Naive thymus-derived CD4-positive, alpha-beta T cell (primary cell): ENCODE results near the gene DNAI7. TPM values are rescaled to one million over a fixed set of nuclear protein-coding genes. Genes with fewer than 3 reads are reported as not detected.

Experiments
- ATAC-seq: fragments of 150-1000 bp; cut with Tn5 transposase; 2 replicates; pipeline ENCODE4 v1.10.0; 2021; ENCODE audit warnings: mild to moderate bottlenecking, moderate library complexity
- CTCF ChIA-PET: fragments of 350-600 bp; sonication (Branson Sonifier 250); formaldehyde crosslinking; loops from one replicate; lab custom pipeline; 2021; ENCODE audit warnings: antibody characterized with exemption; lab: Charles Lee
- POLR2A ChIA-PET: fragments of 350-600 bp; sonication (Branson Sonifier 250); formaldehyde crosslinking; loops from one replicate; lab custom pipeline; 2021; ENCODE audit warnings: antibody characterized with exemption, inconsistent platforms; lab: Charles Lee
- DNase-seq, 9 donors: peaks; one replicate each; pipeline versions ENCODE4 v3.0.0 to v3.0.0-alpha.2; 2020 to 2022; ENCODE audit warnings: mixed read lengths in 1 of 9
- H3K27ac ChIP-seq: one replicate; pipeline ENCODE4 v1.7.0; 2013; ENCODE audit warnings: mild to moderate bottlenecking, low read depth, low read length, moderate library complexity
- H3K27me3 ChIP-seq, 2 donors: one replicate each; pipeline ENCODE4 v1.7.0; 2013; ENCODE audit warnings: low read length in 2 of 2, mild to moderate bottlenecking in 2 of 2, moderate library complexity in 2 of 2; ENCODE audit not compliant: control insufficient read depth in 2 of 2, insufficient read depth in 2 of 2
- H3K36me3 ChIP-seq, 3 experiments: 1 replicate in 2 of 3; 2 replicates in 1 of 3; pipeline ENCODE4 v1.7.0; 2013; ENCODE audit warnings: low read length in 3 of 3, mild to moderate bottlenecking in 3 of 3, moderate library complexity in 1 of 3; ENCODE audit not compliant: insufficient read depth in 3 of 3, control insufficient read depth in 2 of 3
- H3K4me1 ChIP-seq, 2 donors: one replicate each; pipeline ENCODE4 v1.7.0; 2013; ENCODE audit warnings: low read length in 2 of 2, mild to moderate bottlenecking in 2 of 2, moderate library complexity in 1 of 2; ENCODE audit not compliant: control insufficient read depth in 2 of 2, insufficient read depth in 2 of 2
- H3K4me3 ChIP-seq: 2 replicates; pipeline ENCODE4 v1.7.0; 2013; ENCODE audit warnings: mild to moderate bottlenecking, low read length
- H3K9me3 ChIP-seq, 3 experiments: 1 replicate in 2 of 3; 2 replicates in 1 of 3; pipeline ENCODE4 v1.7.0; 2013; ENCODE audit warnings: low read length in 3 of 3; ENCODE audit not compliant: control insufficient read depth in 2 of 3
- H3K27ac Mint-ChIP-seq, 9 donors: one replicate each; pipeline ENCODE4 v1.8.0; 2020 to 2022; ENCODE audit warnings: mixed read lengths in 9 of 9, mild to moderate bottlenecking in 8 of 9, moderate library complexity in 5 of 9, inconsistent platforms in 2 of 9
- H3K27me3 Mint-ChIP-seq, 5 donors: one replicate each; pipeline ENCODE4 v1.8.0; 2021 to 2022; ENCODE audit warnings: mixed read lengths in 5 of 5, mild to moderate bottlenecking in 1 of 5
- H3K36me3 Mint-ChIP-seq, 5 donors: one replicate each; pipeline ENCODE4 v1.8.0; 2020 to 2022; ENCODE audit warnings: mixed read lengths in 5 of 5, mild to moderate bottlenecking in 3 of 5, inconsistent platforms in 1 of 5
- H3K4me1 Mint-ChIP-seq, 7 donors: one replicate each; pipeline ENCODE4 v1.8.0; 2020 to 2022; ENCODE audit warnings: mixed read lengths in 7 of 7, mild to moderate bottlenecking in 3 of 7, inconsistent platforms in 1 of 7
- H3K4me3 Mint-ChIP-seq, 10 donors: one replicate each; pipeline ENCODE4 v1.8.0; 2020 to 2022; ENCODE audit warnings: mild to moderate bottlenecking in 10 of 10, mixed read lengths in 10 of 10, moderate library complexity in 6 of 10, inconsistent platforms in 2 of 10
- H3K9me3 Mint-ChIP-seq, 11 donors: one replicate each; pipeline ENCODE4 v1.8.0; 2020 to 2022; ENCODE audit warnings: mixed read lengths in 11 of 11, mild to moderate bottlenecking in 4 of 11, inconsistent platforms in 1 of 11, moderate library complexity in 1 of 11
- intact Hi-C, 2 donors: fragments of 100-400 bp; cut with micrococcal nuclease; formaldehyde crosslinking; loops; one replicate each; pipeline ENCODE4 v1.15.1; 2023
- polyA plus RNA-seq, 2 donors: library from polyadenylated mRNA; unstranded; fragments of 300-500 nt; fragmentation: Illumina TruSeq; gene quantifications; one replicate each; pipeline ENCODE4 v1.2.3, GENCODE V29; 2021
- total RNA-seq, 6 experiments: library from RNA in 5 of 6; stranded (reverse) in 5 of 6; gene quantifications; 1 replicate in 5 of 6; 2 replicates in 1 of 6; pipeline ENCODE4 v1.2.3 and lab custom pipeline; 2021 to 2026

The DNAI7 gene
- total and polyA plus RNA-seq, 7 experiments from 2014 or later: 0.34 to 0.72 (median 0.49) TPM; not detected in 2

DNA sequence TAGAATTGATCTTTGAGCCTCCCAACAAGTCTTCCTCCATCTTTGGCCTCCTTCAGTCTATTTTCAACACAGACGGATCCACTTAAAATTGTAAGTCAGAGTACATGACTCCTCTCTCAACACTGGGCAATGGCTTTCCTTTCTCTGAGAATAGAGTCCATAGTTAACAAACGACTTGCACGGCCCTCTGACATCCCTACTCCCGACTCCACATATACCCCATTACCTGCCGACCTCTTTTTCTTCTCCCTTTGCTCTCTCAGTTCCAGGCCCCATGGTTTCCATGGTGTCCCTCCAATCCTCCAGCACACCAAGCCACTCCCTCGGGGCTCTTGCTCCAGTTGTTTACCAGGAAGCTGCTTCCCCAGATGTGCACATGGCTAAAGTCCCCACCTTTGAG lies 84.7 kb downstream of the DNAI7 start:
- peaks cover 0 to 7% (median 3%) of the 10 kb centered on the region in 11 donors for H3K9me3 Mint-ChIP-seq
- ChIA-PET CTCF (no interaction called here), POLR2A (interaction anchor here (1.2 kb wide), 1 partner anchor 59 kb away, joined by 3 read pairs; no protein-coding TSS in a partner anchor)
- Histone ChIP-seq H3K9me3 (no peaks in the 10 kb centered on the region), H3K4me1 (no peaks in the 10 kb centered on the region), H3K27ac (no peak overlapping the region), H3K27me3 (no peaks in the 10 kb centered on the region), H3K36me3 (peaks cover 0 to 18% (median 3%) of the 10 kb centered on the region in 3 experiments), H3K4me3 (no peak overlapping the region)
- peaks cover 0 to 6% (median 0%) of the 10 kb centered on the region in 7 donors for H3K4me1 Mint-ChIP-seq
- DNase-seq (no peak), ATAC-seq (no peak)
- no peak overlapping the region for H3K4me3 Mint-ChIP-seq
- peak overlapping the region in 5 of 9 donors; percentile 2 to 64 (median 38) for H3K27ac Mint-ChIP-seq
- intact Hi-C loops: no loop called here
- peaks cover 10 to 32% (median 26%) of the 10 kb centered on the region in 5 donors for H3K36me3 Mint-ChIP-seq
- H3K27me3 Mint-ChIP-seq: no peaks in the 10 kb centered on the region

DNA sequence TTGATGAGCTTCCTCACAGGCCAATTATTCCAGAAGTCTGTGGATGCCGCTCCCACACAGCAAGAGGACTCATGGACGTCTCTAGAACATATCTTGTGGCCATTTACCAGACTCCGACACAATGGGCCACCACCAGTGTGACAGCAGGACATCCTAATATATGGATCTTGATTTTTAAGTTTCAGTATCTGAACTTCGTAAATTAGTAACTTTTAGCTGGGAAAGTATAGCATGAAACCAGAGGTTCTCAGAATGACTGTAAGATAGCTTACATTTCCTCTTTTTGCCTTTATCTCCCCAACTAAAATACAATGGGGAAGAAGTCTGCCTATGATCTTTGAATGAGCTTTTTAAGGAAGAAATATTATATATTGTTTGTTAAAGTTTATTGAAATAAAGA lies 87.0 kb downstream of the DNAI7 start:
- POLR2A ChIA-PET: no interaction called here
- H3K36me3 Mint-ChIP-seq: peaks cover 10 to 41% (median 35%) of the 10 kb centered on the region in 5 donors
- intact Hi-C loops: no loop called here
- peaks cover 0 to 6% (median 0%) of the 10 kb centered on the region in 7 donors for H3K4me1 Mint-ChIP-seq
- Histone ChIP-seq H3K27ac (no peak overlapping the region), H3K27me3 (no peaks in the 10 kb centered on the region), H3K36me3 (peaks cover 3 to 26% (median 6%) of the 10 kb centered on the region in 3 experiments), H3K4me3 (no peak overlapping the region), H3K9me3 (no peaks in the 10 kb centered on the region), H3K4me1 (no peaks in the 10 kb centered on the region)
- no peak overlapping the region for H3K4me3 Mint-ChIP-seq
- DNase-seq: no peak
- CTCF ChIA-PET: interaction anchor here (0.7 kb wide), 1 partner anchor 25 kb away, joined by 5 read pairs; no protein-coding TSS in a partner anchor
- peak overlapping the region in 2 of 9 donors; percentile 28 to 62 for H3K27ac Mint-ChIP-seq
- no peaks in the 10 kb centered on the region for H3K27me3 Mint-ChIP-seq
- no peak for ATAC-seq
- H3K9me3 Mint-ChIP-seq: peaks cover 0 to 7% (median 3%) of the 10 kb centered on the region in 11 donors

DNA sequence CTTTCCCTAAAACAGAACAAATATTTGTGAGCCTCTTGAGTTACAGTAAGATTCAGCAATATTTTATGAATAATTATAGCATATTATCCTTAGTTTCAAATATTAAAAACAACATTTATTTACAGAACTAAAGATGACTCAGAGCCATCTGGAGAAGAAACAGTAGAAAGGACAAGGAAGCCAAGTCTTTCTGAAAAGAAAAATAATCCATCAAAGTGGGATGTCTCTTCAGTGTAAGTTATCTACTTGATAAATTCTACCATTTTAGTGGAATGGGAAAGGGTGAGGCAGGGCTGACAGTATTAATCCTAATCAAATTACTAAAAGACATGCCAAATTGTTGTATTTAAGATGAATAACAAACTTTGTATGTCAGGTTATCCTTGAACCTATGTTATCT lies 88.1 kb downstream of the DNAI7 start:
- no peaks in the 10 kb centered on the region for H3K27me3 Mint-ChIP-seq
- peaks cover 0 to 7% (median 3%) of the 10 kb centered on the region in 11 donors for H3K9me3 Mint-ChIP-seq
- Histone ChIP-seq H3K9me3 (no peaks in the 10 kb centered on the region), H3K27ac (no peak overlapping the region), H3K4me1 (no peaks in the 10 kb centered on the region), H3K27me3 (no peaks in the 10 kb centered on the region), H3K4me3 (no peak overlapping the region), H3K36me3 (peaks cover 3 to 37% (median 6%) of the 10 kb centered on the region in 3 experiments)
- H3K36me3 Mint-ChIP-seq: peaks cover 15 to 49% (median 39%) of the 10 kb centered on the region in 5 donors
- CTCF ChIA-PET: no interaction called here
- intact Hi-C loops: no loop called here
- H3K4me1 Mint-ChIP-seq: peaks cover 0 to 6% (median 0%) of the 10 kb centered on the region in 7 donors
- H3K4me3 Mint-ChIP-seq: no peak overlapping the region
- ATAC-seq: no peak
- DNase-seq: no peak
- peak overlapping the region in 1 of 9 donors; percentile 22 for H3K27ac Mint-ChIP-seq
- POLR2A ChIA-PET: no interaction called here

DNA sequence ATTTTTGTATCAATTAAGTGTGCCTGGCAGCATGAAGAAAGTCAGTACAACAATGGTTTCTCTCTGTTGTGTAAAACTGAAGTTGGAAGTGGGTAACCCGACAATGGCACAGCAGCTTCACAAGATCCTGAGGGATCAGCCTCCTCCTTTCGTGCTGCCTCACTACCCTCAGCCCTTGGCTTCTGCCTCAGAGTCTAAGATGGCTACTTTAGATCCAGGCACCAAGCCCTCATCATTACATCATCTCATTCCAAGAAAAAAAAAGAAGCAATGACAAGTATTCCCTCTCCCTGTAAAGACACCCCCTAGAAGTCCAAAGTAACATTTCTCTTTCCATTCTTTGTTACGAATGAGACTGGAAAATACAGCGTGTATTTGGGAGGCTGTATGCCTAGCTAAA lies 92.6 kb downstream of the DNAI7 start:
- no peak overlapping the region for H3K4me3 ChIP-seq
- Mint-ChIP-seq H3K27ac (peak overlapping the region in 2 of 9 donors; percentile 14 to 33), H3K9me3 (peaks cover 0 to 2% (median 0%) of the 10 kb centered on the region in 11 donors), H3K4me1 (peaks cover 0 to 4% (median 3%) of the 10 kb centered on the region in 7 donors), H3K36me3 (peaks cover 5 to 37% (median 28%) of the 10 kb centered on the region in 5 donors), H3K27me3 (no peaks in the 10 kb centered on the region), H3K4me3 (no peak overlapping the region)
- H3K36me3 ChIP-seq: peaks cover 0 to 68% (median 12%) of the 10 kb centered on the region in 3 experiments
- ChIA-PET POLR2A (no interaction called here), CTCF (interaction anchor here (0.5 to 0.6 kb wide), 2 partner anchors 114 to 1830 kb away, joined by 3 read pairs; no protein-coding TSS in a partner anchor)
- no peak for DNase-seq
- no peaks in the 10 kb centered on the region for H3K4me1 ChIP-seq
- H3K27ac ChIP-seq: no peak overlapping the region
- no peak for ATAC-seq
- intact Hi-C loops: no loop called here
- H3K9me3 ChIP-seq: no peaks in the 10 kb centered on the region
- no peaks in the 10 kb centered on the region for H3K27me3 ChIP-seq

DNA sequence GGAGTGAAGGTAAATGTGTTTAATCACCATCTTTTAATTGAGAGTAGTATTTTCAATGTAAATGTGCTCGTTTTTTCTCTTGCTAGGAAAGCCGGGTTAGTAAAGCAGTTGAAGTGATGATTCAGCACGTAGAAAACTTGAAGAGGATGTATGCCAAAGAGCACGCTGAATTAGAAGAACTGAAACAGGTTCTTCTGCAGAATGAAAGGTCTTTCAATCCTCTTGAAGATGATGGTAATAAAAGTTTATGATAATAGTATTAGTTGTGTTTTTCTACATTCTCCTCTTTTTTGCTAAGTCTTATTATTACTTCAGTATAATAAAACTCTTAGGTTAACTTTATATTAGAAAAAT lies 93.9 kb downstream of the DNAI7 start:
- Histone ChIP-seq H3K4me3 (no peak overlapping the region), H3K27ac (no peak overlapping the region), H3K4me1 (no peaks in the 10 kb centered on the region), H3K9me3 (no peaks in the 10 kb centered on the region), H3K36me3 (peaks cover 0 to 70% (median 15%) of the 10 kb centered on the region in 3 experiments), H3K27me3 (no peaks in the 10 kb centered on the region)
- DNase-seq (no peak), ATAC-seq (no peak)
- Mint-ChIP-seq H3K4me1 (peaks cover 0 to 4% (median 3%) of the 10 kb centered on the region in 7 donors), H3K9me3 (peaks cover 0 to 2% (median 0%) of the 10 kb centered on the region in 11 donors), H3K4me3 (no peak overlapping the region), H3K36me3 (peaks cover 7 to 38% (median 32%) of the 10 kb centered on the region in 5 donors), H3K27me3 (no peaks in the 10 kb centered on the region), H3K27ac (peak overlapping the region in 3 of 9 donors; percentile 32 to 50 (median 42))
- POLR2A ChIA-PET: interaction anchor here (1.1 kb wide), 1 partner anchor 49 kb away, joined by 3 read pairs; no protein-coding TSS in a partner anchor
- intact Hi-C loops: no loop called here
- CTCF ChIA-PET: no interaction called here

DNA sequence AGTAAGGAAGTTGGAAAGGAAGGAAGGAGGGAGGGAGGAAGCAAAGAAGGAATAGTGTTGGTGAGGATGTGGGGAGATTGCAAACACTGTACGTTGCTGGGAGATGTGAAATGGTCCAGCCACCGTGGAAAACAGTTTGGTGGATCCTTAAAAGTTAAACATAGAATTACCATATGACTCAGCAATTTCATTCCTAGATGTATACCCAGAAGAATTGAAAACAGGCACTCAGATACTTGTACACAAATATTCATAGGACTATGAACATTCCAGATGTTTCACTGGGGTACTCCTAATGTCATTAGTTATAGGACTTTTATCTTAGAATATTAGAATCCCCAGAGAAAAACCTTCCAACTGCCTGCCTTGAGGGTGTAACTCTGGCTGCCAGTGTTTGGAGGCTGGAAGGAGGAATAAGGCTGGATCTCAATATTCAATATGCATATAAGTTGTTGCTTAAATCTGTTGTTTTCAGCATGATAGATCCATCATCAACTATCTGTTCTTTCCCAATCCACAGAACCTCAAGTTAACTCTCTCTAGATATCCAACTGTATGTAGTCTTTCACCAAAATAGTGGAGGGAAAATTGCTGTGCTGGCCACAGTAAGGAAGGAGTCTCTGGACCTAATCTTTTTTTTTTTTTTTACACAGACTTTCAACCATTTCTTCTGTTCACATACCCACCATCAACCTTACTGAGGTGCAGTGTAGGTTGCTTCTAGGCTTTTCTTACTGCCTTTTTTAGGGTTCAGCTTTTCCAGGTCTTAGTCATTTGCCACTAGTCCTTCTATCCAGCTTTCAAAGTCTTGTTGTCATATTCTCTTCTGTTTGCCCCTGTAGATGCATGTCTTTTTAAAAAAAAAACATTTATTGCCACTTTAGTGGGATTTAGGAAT lies 94.5 kb downstream of the DNAI7 start:
- H3K27ac Mint-ChIP-seq: peak overlapping the region in 6 of 9 donors; percentile 5 to 71 (median 37)
- ATAC-seq (no peak), DNase-seq (no peak)
- peaks cover 0 to 4% (median 3%) of the 10 kb centered on the region in 7 donors for H3K4me1 Mint-ChIP-seq
- POLR2A ChIA-PET: interaction anchor here (1.1 kb wide), 1 partner anchor 49 kb away, joined by 3 read pairs; no protein-coding TSS in a partner anchor
- peaks cover 0 to 2% (median 0%) of the 10 kb centered on the region in 11 donors for H3K9me3 Mint-ChIP-seq
- Histone ChIP-seq H3K9me3 (no peaks in the 10 kb centered on the region), H3K27me3 (no peaks in the 10 kb centered on the region), H3K4me1 (no peaks in the 10 kb centered on the region), H3K27ac (no peak overlapping the region), H3K36me3 (peaks cover 0 to 71% (median 15%) of the 10 kb centered on the region in 3 experiments), H3K4me3 (no peak overlapping the region)
- intact Hi-C loops: no loop called here
- H3K27me3 Mint-ChIP-seq: no peaks in the 10 kb centered on the region
- CTCF ChIA-PET: no interaction called here
- no peak overlapping the region for H3K4me3 Mint-ChIP-seq
- peaks cover 11 to 45% (median 38%) of the 10 kb centered on the region in 5 donors for H3K36me3 Mint-ChIP-seq
